Endothelial cell of umbilical vein (primary cell): ENCODE data around the gene CRYAB. TPM values are rescaled to one million over a fixed set of nuclear protein-coding genes. Genes with fewer than 3 reads are reported as not detected.

Experiments
- BruUV-seq: library from RNA; stranded (reverse); fragments of 400-500 nt; replicated peaks from 2 replicates; lab custom pipeline; 2021; lab: Mats Ljungman, UMichigan
- CTCF ChIA-PET: fragments of 300-600, 350-600 bp; sonication (Branson Sonifier 250); formaldehyde crosslinking; loops from one replicate; lab custom pipeline; 2021; ENCODE audit warnings: antibody characterized with exemption, inconsistent platforms; lab: Charles Lee
- POLR2A ChIA-PET: fragments of 300-600, 350-600 bp; sonication (Branson Sonifier 250); formaldehyde crosslinking; loops from one replicate; lab custom pipeline; 2021; ENCODE audit warnings: antibody characterized with exemption, inconsistent platforms; lab: Charles Lee
- DNase-seq: peaks from one replicate; pipeline ENCODE4 v3.0.0-alpha.2; 2011; ENCODE audit warnings: low read depth, low spot score
- FAIRE-seq: peaks from 2 replicates; lab custom pipeline; 2011; peaks lifted over from hg19 to GRCh38; lab: Jason Lieb, UNC
- H2AFZ ChIP-seq: 2 replicates; pipeline ENCODE4 v1.6.0; 2012; ENCODE audit warnings: low read depth, low read length, control low read depth, inconsistent platforms
- H3K27ac ChIP-seq: 2 replicates; pipeline ENCODE4 v1.5.1; 2011; ENCODE audit warnings: low read depth, mild to moderate bottlenecking, control low read depth, low read length, moderate library complexity; ENCODE audit not compliant: insufficient read depth
- H3K27me3 ChIP-seq, 2 experiments: 2 replicates each; pipeline versions ENCODE4 v1.6.0 to v1.6.1; 2011; ENCODE audit warnings: low read length in 2 of 2, mixed read lengths in 1 of 2; ENCODE audit not compliant: control insufficient read depth in 2 of 2, insufficient read depth in 2 of 2
- H3K36me3 ChIP-seq, 2 experiments: 2 replicates in 1 of 2; 3 replicates in 1 of 2; pipeline ENCODE4 v1.5.1; 2011; ENCODE audit warnings: low read length in 2 of 2, mild to moderate bottlenecking in 1 of 2, moderate library complexity in 1 of 2; ENCODE audit not compliant: control insufficient read depth in 2 of 2, insufficient read depth in 2 of 2; ENCODE audit errors: extremely low read depth in 1 of 2
- H3K4me1 ChIP-seq: 3 replicates; pipeline ENCODE4 v1.5.1; 2011; ENCODE audit warnings: mild to moderate bottlenecking, low read length; ENCODE audit not compliant: control insufficient read depth, insufficient read depth; ENCODE audit errors: extremely low read depth
- H3K4me2 ChIP-seq: 2 replicates; pipeline ENCODE4 v1.6.1; 2011; ENCODE audit warnings: low read length, control low read depth, mixed read lengths; ENCODE audit not compliant: insufficient read depth
- H3K4me3 ChIP-seq, 3 experiments: fragments of 200-600 bp in 1 of 3; sonication (generic), shearing (Covaris generic) in 1 of 3; replicated peaks in 1 of 3; 2 replicates each; pipeline ENCODE4 v1.5.1; 2011 to 2016; ENCODE audit warnings: control low read depth in 3 of 3, low read length in 3 of 3, mild to moderate bottlenecking in 2 of 3, inconsistent platforms in 1 of 3, low read depth in 1 of 3, moderate library complexity in 1 of 3; ENCODE audit not compliant: insufficient read depth in 1 of 3
- H3K79me2 ChIP-seq: 2 replicates; pipeline ENCODE4 v1.6.0; 2012; ENCODE audit warnings: low read length, inconsistent platforms; ENCODE audit not compliant: control insufficient read depth, insufficient read depth
- H3K9ac ChIP-seq: replicated peaks from 2 replicates; pipeline ENCODE3; 2011; ENCODE audit warnings: low read length, control low read depth; ENCODE audit not compliant: insufficient read depth; ENCODE audit errors: extremely low read depth
- H3K9me1 ChIP-seq: replicated peaks from 3 replicates; pipeline ENCODE4 v1.6.0; 2011; ENCODE audit warnings: mild to moderate bottlenecking, low read length; ENCODE audit not compliant: control insufficient read depth, insufficient read depth; ENCODE audit errors: extremely low read depth
- H3K9me3 ChIP-seq: replicated peaks from 2 replicates; pipeline ENCODE4 v1.5.1; 2012; ENCODE audit warnings: low read length, inconsistent platforms; ENCODE audit not compliant: control insufficient read depth, insufficient read depth
- H4K20me1 ChIP-seq: replicated peaks from 2 replicates; pipeline ENCODE3; 2011; ENCODE audit warnings: mild to moderate bottlenecking, low read length; ENCODE audit not compliant: control insufficient read depth, insufficient read depth; ENCODE audit errors: extremely low read depth
- CTCF ChIP-seq, 2 donors: IDR thresholded peaks; 1 replicate in 1 of 2; 2 replicates in 1 of 2; pipeline ENCODE4 v1.5.1; 2011; ENCODE audit warnings: low read length in 2 of 2, mild to moderate bottlenecking in 2 of 2, moderate library complexity in 2 of 2, control low read depth in 1 of 2, inconsistent platforms in 1 of 2, low read depth in 1 of 2; ENCODE audit not compliant: insufficient read depth in 1 of 2; ENCODE audit errors: extremely low read depth in 1 of 2
- EZH2 ChIP-seq: IDR thresholded peaks from 2 replicates; pipeline ENCODE4 v1.6.1; 2012; ENCODE audit warnings: borderline replicate concordance, low read depth, mild to moderate bottlenecking, moderate library complexity, low read length, inconsistent platforms; ENCODE audit not compliant: severe bottlenecking
- FOS ChIP-seq: IDR thresholded peaks from 2 replicates; pipeline ENCODE4 v1.6.1; 2011; ENCODE audit warnings: mild to moderate bottlenecking, low read length, moderate library complexity, borderline replicate concordance; ENCODE audit not compliant: insufficient read depth
- GATA2 ChIP-seq: IDR thresholded peaks from 2 replicates; pipeline ENCODE4 v1.7.0; 2011; ENCODE audit warnings: low read depth, mild to moderate bottlenecking, moderate library complexity, mixed read lengths, low read length; ENCODE audit not compliant: insufficient read length, insufficient read depth
- JUN ChIP-seq: IDR thresholded peaks from 2 replicates; pipeline ENCODE4 v1.6.1; 2011; ENCODE audit warnings: borderline replicate concordance, low read depth; ENCODE audit not compliant: insufficient read length, insufficient read depth
- MAX ChIP-seq: IDR thresholded peaks from 2 replicates; pipeline ENCODE4 v1.6.1; 2011; ENCODE audit not compliant: insufficient read depth, insufficient read length
- MYC ChIP-seq: IDR thresholded peaks from one replicate; pipeline ENCODE4 v1.6.1; 2011; ENCODE audit warnings: mild to moderate bottlenecking, low read depth, low read length
- POLR2A ChIP-seq: IDR thresholded peaks from 2 replicates; pipeline ENCODE4 v1.6.1; 2012; ENCODE audit warnings: low read depth, mild to moderate bottlenecking, control low read depth, low read length
- POLR2AphosphoS5 ChIP-seq: IDR thresholded peaks from 2 replicates; pipeline ENCODE4 v1.6.1; 2012; ENCODE audit warnings: low read depth, mild to moderate bottlenecking, control low read depth, low read length, moderate library complexity; ENCODE audit not compliant: insufficient read depth
- dilution Hi-C: fragments of 300-500 bp; cut with MboI; formaldehyde crosslinking; loops from one replicate; pipeline ENCODE4 v1.15.0; 2019; ENCODE audit warnings: low sequenced_read_pairs; ENCODE audit not compliant: extremely low pct_ligation_motif_present
- intact Hi-C: fragments of 100-400 bp; cut with micrococcal nuclease; formaldehyde crosslinking; loops from one replicate; pipeline ENCODE4 v1.10.0; 2022
- polyA plus RNA-seq, 4 experiments: library from polyadenylated mRNA; depleted of rRNA in 3 of 4; stranded (reverse) in 3 of 4; unstranded in 1 of 4; fragments of >200 nt; gene quantifications; 2 replicates each; pipeline versions ENCODE4 v1.2.1 to v1.2.3, GENCODE V29; 2011 to 2012; ENCODE audit warnings: missing spikeins in 1 of 4
- total RNA-seq: library from RNA; stranded (reverse); gene quantifications from 2 replicates; pipeline ENCODE4 v1.2.3, GENCODE V29; 2021

Gene CRYAB
- total and polyA plus RNA-seq, 2 donors (not counting 3 experiments of a cell fraction or from before 2014, with no cell fraction given): 0.48 TPM; not detected in 1

- H3K4me1 ChIP-seq: peaks cover 57% of the 10 kb centered on the region
- H4K20me1 ChIP-seq: no peaks in the 10 kb centered on the region
- H3K36me3 ChIP-seq: no peaks in the 10 kb centered on the region
- no peaks in the 10 kb centered on the region for H3K9me1 ChIP-seq
- TF ChIP-seq POLR2A (no peak), JUN (peak; percentile 2), CTCF (IDR thresholded peaks at IDR 0.05; ENCODE audit: extremely low read depth in 1 of 2, insufficient read depth in 1 of 2, low read depth in 1 of 2, low read length in 2 of 2) (no peak), EZH2 (no peak), POLR2AphosphoS5 (no peak), FOS (peak; percentile 12), MYC (no peak), GATA2 (peak; percentile 52), MAX (no peak)
- H3K27me3 ChIP-seq: no peaks in the 10 kb centered on the region
- H3K27ac ChIP-seq: peak overlapping the region; percentile 94
- no peak overlapping the region for H3K4me3 ChIP-seq
- CTCF ChIA-PET: interaction anchor here (0.6 to 3.6 kb wide), 14 partner anchors 8 to 93 kb away, joined by 3 to 47 read pairs (median 4); partner anchors contain the start of gene C11orf52
- DNase-seq (peak; percentile 71), FAIRE-seq (peak; percentile 64)
- no peaks in the 10 kb centered on the region for H3K9me3 ChIP-seq
- H3K4me2 ChIP-seq: peak overlapping the region; percentile 70
- POLR2A ChIA-PET: interaction anchor here (0.5 kb wide), 1 partner anchor 68 kb away, joined by 9 read pairs; no protein-coding TSS in a partner anchor
- H2AFZ ChIP-seq: no peak overlapping the region
- no TSS peak for BruUV-seq
- H3K79me2 ChIP-seq: peaks cover 20% of the 10 kb centered on the region
- intact Hi-C loops: no loop called here
- dilution Hi-C loops: no loop called here
- peak overlapping the region; percentile 28 for H3K9ac ChIP-seq
These were observed 28.4 kb upstream of the CRYAB start for GRCh38 chr11:111939836-111940604.
